Stomach (tissue), 4 donors: ENCODE results near the gene PIR.

Source experiments
- CTCF ChIP-seq, 7 experiments: fragments of 450-650 bp in 4 of 7; fragments of 200-600 bp in 3 of 7; sonication (generic) in 3 of 7; IDR thresholded peaks; one replicate each; pipeline ENCODE4 v1.5.1; 2016 to 2019; ENCODE audit warnings: antibody characterized with exemption in 7 of 7, control low read depth in 2 of 7, mild to moderate bottlenecking in 1 of 7
- EP300 ChIP-seq: sonication (generic); formaldehyde crosslinking; IDR thresholded peaks from one replicate; pipeline ENCODE4 v1.6.1; 2017; ENCODE audit warnings: antibody characterized with exemption
- POLR2A ChIP-seq, 4 donors: fragments of 450-650 bp; IDR thresholded peaks; one replicate each; pipeline ENCODE4 v1.6.1; 2016; ENCODE audit warnings: antibody characterized with exemption in 4 of 4, control low read depth in 2 of 4, mild to moderate bottlenecking in 1 of 4, moderate library complexity in 1 of 4
- POLR2AphosphoS5 ChIP-seq, 3 donors: sonication (generic); formaldehyde crosslinking; IDR thresholded peaks; one replicate each; pipeline ENCODE4 v1.6.1; 2016; ENCODE audit warnings: antibody characterized with exemption in 3 of 3

GRCh38 chrX:15345976-15346375, 147.2 kb downstream of the PIR start:
- TF ChIP-seq CTCF (IDR thresholded peaks at IDR 0.05) (no peak), POLR2A (IDR thresholded peaks at IDR 0.05) (no peak), EP300 (no peak), POLR2AphosphoS5 (IDR thresholded peaks at IDR 0.05) (no peak)
